Liver (tissue), 3 donors: ENCODE results near the gene SOX8.

Experiments
- RAD21 ChIP-seq, 2 donors: IDR thresholded peaks; 2 replicates each; pipeline ENCODE4 v1.6.1; 2016; ENCODE audit warnings: antibody characterized with exemption in 2 of 2, mild to moderate bottlenecking in 2 of 2
- TAF1 ChIP-seq: conservative IDR thresholded peaks from 2 replicates; pipeline ENCODE4 v1.6.1; 2016; ENCODE audit warnings: antibody characterized with exemption, mild to moderate bottlenecking
- YY1 ChIP-seq: IDR thresholded peaks from 2 replicates; pipeline ENCODE4 v1.6.1; 2016; ENCODE audit warnings: antibody characterized with exemption, mild to moderate bottlenecking
- TF ChIP-seq, protein P1 (sequence below): IDR thresholded peaks from 2 replicates; pipeline ENCODE4 v1.6.1; 2016; ENCODE audit warnings: antibody characterized with exemption, mild to moderate bottlenecking
- TF ChIP-seq, protein P2 (sequence below): fragments of 150-350 bp; IDR thresholded peaks from 2 replicates; pipeline ENCODE4 v1.5.1; 2017; ENCODE audit warnings: improper control_type of control experiment, low read depth, low read length; ENCODE audit not compliant: missing input control
- TF ChIP-seq, protein P3 (sequence below): IDR thresholded peaks from 2 replicates; pipeline ENCODE4 v1.6.1; 2016; ENCODE audit warnings: antibody characterized with exemption
- donor health status: healthy.
- donor health status: healthy.

DNA sequence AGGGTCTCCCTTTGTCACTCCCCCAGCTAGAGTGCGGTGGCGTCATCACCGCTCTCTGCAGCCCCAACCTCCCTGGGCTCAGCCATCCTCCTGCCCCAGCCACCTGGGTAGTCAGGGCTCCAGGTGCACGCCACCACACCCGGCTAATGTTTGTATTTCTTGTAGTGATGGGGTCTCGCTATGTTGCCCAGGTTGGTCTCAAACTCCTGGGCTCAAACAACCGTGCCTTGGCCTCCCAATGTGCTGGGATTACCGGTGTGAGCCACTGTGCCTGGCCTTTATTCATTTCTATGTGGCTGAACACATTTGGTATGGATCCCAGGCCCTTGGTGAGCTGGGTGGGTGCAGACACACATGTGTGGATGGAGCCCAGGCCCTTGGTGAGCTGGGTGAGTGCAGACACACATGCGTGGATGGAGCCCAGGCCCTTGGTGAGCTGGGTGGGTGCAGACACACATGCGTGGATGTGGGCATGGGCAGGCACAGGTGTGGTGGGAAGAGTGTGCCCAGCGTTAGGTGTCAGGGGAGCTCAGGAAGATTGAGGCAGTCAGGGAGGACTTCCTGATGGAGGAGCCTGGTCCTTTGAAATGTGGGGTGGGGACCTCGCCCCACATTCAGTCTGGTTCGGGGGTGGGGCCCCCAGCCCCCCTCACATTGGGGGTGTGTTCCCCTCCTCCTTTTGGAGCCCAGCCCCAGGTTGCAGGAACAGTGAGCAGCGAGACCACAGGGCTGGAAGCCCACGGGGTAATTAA, 37.1 kb downstream of the SOX8 start:
- TF ChIP-seq, protein P1, sequence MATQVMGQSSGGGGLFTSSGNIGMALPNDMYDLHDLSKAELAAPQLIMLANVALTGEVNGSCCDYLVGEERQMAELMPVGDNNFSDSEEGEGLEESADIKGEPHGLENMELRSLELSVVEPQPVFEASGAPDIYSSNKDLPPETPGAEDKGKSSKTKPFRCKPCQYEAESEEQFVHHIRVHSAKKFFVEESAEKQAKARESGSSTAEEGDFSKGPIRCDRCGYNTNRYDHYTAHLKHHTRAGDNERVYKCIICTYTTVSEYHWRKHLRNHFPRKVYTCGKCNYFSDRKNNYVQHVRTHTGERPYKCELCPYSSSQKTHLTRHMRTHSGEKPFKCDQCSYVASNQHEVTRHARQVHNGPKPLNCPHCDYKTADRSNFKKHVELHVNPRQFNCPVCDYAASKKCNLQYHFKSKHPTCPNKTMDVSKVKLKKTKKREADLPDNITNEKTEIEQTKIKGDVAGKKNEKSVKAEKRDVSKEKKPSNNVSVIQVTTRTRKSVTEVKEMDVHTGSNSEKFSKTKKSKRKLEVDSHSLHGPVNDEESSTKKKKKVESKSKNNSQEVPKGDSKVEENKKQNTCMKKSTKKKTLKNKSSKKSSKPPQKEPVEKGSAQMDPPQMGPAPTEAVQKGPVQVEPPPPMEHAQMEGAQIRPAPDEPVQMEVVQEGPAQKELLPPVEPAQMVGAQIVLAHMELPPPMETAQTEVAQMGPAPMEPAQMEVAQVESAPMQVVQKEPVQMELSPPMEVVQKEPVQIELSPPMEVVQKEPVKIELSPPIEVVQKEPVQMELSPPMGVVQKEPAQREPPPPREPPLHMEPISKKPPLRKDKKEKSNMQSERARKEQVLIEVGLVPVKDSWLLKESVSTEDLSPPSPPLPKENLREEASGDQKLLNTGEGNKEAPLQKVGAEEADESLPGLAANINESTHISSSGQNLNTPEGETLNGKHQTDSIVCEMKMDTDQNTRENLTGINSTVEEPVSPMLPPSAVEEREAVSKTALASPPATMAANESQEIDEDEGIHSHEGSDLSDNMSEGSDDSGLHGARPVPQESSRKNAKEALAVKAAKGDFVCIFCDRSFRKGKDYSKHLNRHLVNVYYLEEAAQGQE: no peak
- TF ChIP-seq, protein P2, sequence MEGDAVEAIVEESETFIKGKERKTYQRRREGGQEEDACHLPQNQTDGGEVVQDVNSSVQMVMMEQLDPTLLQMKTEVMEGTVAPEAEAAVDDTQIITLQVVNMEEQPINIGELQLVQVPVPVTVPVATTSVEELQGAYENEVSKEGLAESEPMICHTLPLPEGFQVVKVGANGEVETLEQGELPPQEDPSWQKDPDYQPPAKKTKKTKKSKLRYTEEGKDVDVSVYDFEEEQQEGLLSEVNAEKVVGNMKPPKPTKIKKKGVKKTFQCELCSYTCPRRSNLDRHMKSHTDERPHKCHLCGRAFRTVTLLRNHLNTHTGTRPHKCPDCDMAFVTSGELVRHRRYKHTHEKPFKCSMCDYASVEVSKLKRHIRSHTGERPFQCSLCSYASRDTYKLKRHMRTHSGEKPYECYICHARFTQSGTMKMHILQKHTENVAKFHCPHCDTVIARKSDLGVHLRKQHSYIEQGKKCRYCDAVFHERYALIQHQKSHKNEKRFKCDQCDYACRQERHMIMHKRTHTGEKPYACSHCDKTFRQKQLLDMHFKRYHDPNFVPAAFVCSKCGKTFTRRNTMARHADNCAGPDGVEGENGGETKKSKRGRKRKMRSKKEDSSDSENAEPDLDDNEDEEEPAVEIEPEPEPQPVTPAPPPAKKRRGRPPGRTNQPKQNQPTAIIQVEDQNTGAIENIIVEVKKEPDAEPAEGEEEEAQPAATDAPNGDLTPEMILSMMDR: no peak
- TF ChIP-seq, protein P3, sequence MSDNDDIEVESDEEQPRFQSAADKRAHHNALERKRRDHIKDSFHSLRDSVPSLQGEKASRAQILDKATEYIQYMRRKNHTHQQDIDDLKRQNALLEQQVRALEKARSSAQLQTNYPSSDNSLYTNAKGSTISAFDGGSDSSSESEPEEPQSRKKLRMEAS: no peak
- TF ChIP-seq YY1: no peak
- TF ChIP-seq TAF1: no peak
- no peak for TF ChIP-seq RAD21 (IDR thresholded peaks at IDR 0.05)
